HG03442 (cell line): Measurements from ENCODE around the gene CCDC93.

Experiments used
- ATAC-seq: cut with Tn5 transposase; IDR thresholded peaks from one replicate; pipeline ENCODE4 v1.9.1; 2021; ENCODE audit warnings: mild to moderate bottlenecking, moderate library complexity; ENCODE audit not compliant: unreplicated experiment

Gene CCDC93

GRCh38 chr2:117921520-117921919, 92.3 kb downstream of the CCDC93 start:
- ATAC-seq: no peak

- no peak for ATAC-seq
Observed at GRCh38 chr2:117918608-117919007, 95.3 kb downstream of the CCDC93 start.

- ATAC-seq: no peak
Observed at GRCh38 chr2:117917223-117917917, 96.5 kb downstream of the CCDC93 start.

GRCh38 chr2:117902933-117903332, 110.9 kb downstream of the CCDC93 start:
- ATAC-seq: no peak

- ATAC-seq: peak; percentile 70
Observed at GRCh38 chr2:117888897-117889296, 125.0 kb downstream of the CCDC93 start.

- no peak for ATAC-seq
Observed at GRCh38 chr2:117885308-117885707, 128.6 kb downstream of the CCDC93 start.

GRCh38 chr2:117879003-117879402, 134.9 kb downstream of the CCDC93 start:
- no peak for ATAC-seq

GRCh38 chr2:117875786-117876185, 138.1 kb downstream of the CCDC93 start:
- no peak for ATAC-seq
